ENCODE measurements around the gene CLDN9. TPM values are rescaled to one million over a fixed set of nuclear protein-coding genes. Genes with fewer than 3 reads are reported as not detected.
A peak's percentile ranks its signal among the peaks of the same experiment; 100 is the strongest.

Gene CLDN9, protein sequence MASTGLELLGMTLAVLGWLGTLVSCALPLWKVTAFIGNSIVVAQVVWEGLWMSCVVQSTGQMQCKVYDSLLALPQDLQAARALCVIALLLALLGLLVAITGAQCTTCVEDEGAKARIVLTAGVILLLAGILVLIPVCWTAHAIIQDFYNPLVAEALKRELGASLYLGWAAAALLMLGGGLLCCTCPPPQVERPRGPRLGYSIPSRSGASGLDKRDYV
- total RNA-seq (2021) (not detected in 2 replicates), Bru-seq, nascent RNA (not detected), BruChase-seq, experiment 1, labeled RNA remaining after a 2-hour chase (not detected), BruChase-seq, experiment 2, labeled RNA remaining after a 6-hour chase (not detected)
- long read RNA-seq: 0 reads

DNA sequence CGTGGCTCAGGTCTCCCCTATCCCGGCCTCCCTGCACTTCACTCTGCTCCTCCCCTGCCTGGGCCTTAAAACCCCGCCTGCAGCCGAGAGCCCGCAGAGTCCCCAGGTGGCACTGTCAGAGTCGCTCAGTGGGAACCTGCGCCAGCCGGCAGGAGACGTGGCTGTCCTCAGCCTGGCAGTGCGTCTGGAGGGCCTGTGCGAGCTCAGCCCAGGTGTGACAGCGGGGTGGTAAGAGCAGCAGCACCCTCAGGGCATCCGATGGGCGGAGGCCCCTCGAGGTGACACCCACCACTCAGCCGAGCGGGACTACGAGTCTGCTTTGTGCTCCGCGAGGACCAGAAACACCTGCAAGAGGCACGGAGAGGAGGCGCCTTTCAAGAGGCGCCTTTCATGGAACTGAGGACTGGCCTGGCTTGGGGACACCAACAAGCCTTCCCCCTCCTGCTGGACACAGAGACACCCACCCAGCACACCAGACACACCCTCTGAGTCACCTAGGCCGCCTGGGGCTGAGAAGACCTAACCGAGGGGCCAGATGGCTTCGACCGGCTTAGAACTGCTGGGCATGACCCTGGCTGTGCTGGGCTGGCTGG lies at the start of gene CLDN9:
TSS of gene CLDN9 (plus strand) at position 96 of the 593 bp plus-strand sequence. CDS start at position 536, 440 bp downstream.
- intact Hi-C loops (cut with micrococcal nuclease; ENCODE audit: unreplicated experiment): no loop called here
- Histone ChIP-seq H3K36me3 (ENCODE audit: insufficient read depth, low read length, poor library complexity, severe bottlenecking) (no peaks in the 10 kb centered on the region), H3K4me1 (ENCODE audit: insufficient read depth, low read length, poor library complexity, severe bottlenecking) (peaks cover 4% of the 10 kb centered on the region), H3K27me3 (replicated peaks; ENCODE audit: insufficient read depth, low read depth, low read length, poor library complexity) (peaks cover 56% of the 10 kb centered on the region), H3K27ac (ENCODE audit: low read depth, low read length, poor library complexity, severe bottlenecking) (no peak within 1 kb of the TSS), H3K9me3 (ENCODE audit: low read depth, low read length, poor library complexity, severe bottlenecking) (no peaks in the 10 kb centered on the region), H3K4me3 (ENCODE audit: low read depth, low read length, poor library complexity, severe bottlenecking) (no peak within 1 kb of the TSS)
- DNase-seq (ENCODE audit: low spot score): no peak
- no peak for TF ChIP-seq EZH2 (IDR thresholded peaks at IDR 0.05; ENCODE audit: borderline replicate concordance, low read depth, low read length, poor library complexity, severe bottlenecking)
- TF ChIP-seq, protein P1, sequence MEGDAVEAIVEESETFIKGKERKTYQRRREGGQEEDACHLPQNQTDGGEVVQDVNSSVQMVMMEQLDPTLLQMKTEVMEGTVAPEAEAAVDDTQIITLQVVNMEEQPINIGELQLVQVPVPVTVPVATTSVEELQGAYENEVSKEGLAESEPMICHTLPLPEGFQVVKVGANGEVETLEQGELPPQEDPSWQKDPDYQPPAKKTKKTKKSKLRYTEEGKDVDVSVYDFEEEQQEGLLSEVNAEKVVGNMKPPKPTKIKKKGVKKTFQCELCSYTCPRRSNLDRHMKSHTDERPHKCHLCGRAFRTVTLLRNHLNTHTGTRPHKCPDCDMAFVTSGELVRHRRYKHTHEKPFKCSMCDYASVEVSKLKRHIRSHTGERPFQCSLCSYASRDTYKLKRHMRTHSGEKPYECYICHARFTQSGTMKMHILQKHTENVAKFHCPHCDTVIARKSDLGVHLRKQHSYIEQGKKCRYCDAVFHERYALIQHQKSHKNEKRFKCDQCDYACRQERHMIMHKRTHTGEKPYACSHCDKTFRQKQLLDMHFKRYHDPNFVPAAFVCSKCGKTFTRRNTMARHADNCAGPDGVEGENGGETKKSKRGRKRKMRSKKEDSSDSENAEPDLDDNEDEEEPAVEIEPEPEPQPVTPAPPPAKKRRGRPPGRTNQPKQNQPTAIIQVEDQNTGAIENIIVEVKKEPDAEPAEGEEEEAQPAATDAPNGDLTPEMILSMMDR (conservative IDR thresholded peaks at IDR 0.05; ENCODE audit: low read depth, low read length): no peak
- ChIA-PET CTCF (no interaction called here), POLR2A (ENCODE audit: low non-redundant PET) (no interaction called here)
- no TSS peak for BruUV-seq (replicated peaks)

DNA sequence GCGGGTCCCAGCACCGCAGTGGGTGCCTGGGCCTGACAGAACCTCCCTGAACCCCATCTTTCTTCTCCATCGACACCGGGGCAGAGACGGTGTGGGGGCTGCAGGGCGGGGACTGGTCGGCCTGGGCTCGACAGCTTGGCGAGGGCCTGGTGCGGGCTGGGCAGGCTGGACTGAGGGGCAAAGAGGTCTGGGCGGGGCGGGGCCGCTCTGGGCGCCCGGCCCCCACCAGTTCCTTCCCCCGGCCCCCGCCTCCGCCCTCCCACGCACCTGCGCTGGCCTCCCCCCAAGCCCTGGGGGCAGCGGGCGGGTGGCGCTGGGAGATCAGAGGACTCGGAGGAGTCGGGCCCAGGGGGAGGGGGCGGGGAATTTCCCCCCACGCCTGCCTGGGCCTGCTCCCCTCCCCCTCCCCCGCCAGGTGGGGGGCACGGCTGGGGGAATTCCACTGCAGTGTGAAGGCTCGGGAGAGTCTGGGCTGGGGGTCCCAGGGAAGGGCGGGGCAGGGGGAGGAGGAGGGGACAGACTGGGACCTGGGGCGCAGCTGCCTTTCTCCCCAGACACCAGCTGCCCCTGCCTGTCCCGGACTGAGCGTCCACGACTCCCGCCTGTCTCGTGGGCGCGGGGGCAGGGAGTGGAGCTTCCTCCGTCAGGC lies 49.5 kb upstream of the CLDN9 start:
- no peak overlapping the region for H3K27ac ChIP-seq (ENCODE audit: low read depth, low read length, poor library complexity, severe bottlenecking)
- no TSS peak for BruUV-seq (replicated peaks)
- TF ChIP-seq, protein P1 (conservative IDR thresholded peaks at IDR 0.05; ENCODE audit: low read depth, low read length): no peak
- no peak for TF ChIP-seq EZH2 (IDR thresholded peaks at IDR 0.05; ENCODE audit: borderline replicate concordance, low read depth, low read length, poor library complexity, severe bottlenecking)
- intact Hi-C loops (cut with micrococcal nuclease; ENCODE audit: unreplicated experiment): loop anchor here (5.0 kb wide), 1 partner anchor 36 kb away; no protein-coding TSS in a partner anchor
- peaks cover 21% of the 10 kb centered on the region for H3K4me1 ChIP-seq (ENCODE audit: insufficient read depth, low read length, poor library complexity, severe bottlenecking)
- no peaks in the 10 kb centered on the region for H3K9me3 ChIP-seq (ENCODE audit: low read depth, low read length, poor library complexity, severe bottlenecking)
- CTCF ChIA-PET: interaction anchor here (0.7 to 1.6 kb wide), 2 partner anchors 17 to 36 kb away, joined by 3 to 7 read pairs; no protein-coding TSS in a partner anchor
- no peaks in the 10 kb centered on the region for H3K36me3 ChIP-seq (ENCODE audit: insufficient read depth, low read length, poor library complexity, severe bottlenecking)
- POLR2A ChIA-PET (ENCODE audit: low non-redundant PET): no interaction called here
- peak overlapping the region; percentile 52 for H3K4me3 ChIP-seq (ENCODE audit: low read depth, low read length, poor library complexity, severe bottlenecking)
- DNase-seq (ENCODE audit: low spot score): no peak
- H3K27me3 ChIP-seq (replicated peaks; ENCODE audit: insufficient read depth, low read depth, low read length, poor library complexity): no peaks in the 10 kb centered on the region

DNA sequence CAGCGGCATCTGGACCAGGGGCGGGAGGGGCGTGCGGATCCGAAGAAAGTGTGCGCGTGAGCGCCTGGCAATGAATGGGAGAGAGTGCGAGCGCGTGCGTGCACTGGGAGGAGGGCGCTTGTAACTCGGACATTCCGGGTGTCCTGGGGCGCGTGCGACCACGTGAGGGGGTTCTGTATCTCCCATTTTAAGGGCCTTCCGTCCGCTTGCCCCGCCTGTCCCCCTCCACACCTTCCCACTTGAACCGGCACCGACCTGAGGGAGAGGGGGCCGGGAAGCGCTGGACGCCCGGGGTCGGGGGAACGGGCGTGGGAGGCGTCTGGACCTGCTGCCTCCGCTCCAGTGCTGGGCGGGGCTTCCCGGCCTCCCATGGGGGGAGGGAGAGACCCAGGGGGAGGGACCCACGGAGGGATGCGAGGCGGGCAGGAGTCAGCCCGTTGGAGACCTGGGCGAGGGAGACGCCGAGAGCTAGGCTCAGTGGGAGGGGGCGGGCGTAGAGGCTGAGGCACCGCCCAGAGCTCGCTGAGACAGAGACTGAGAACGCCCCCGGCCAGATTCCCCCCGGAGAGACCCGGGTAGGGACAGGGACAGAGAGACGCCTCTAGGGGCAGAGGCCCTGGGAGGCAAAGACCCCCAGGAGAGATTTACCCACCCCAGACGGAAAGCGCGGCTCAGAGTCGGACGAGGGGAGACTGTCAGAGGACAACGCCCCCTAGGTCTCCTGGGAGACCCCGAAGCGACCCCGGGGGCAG lies 48.8 kb upstream of the CLDN9 start, which contains the start of gene KREMEN2:
TSS of gene KREMEN2 (plus strand) at position 553 of the 752 bp plus-strand sequence. CDS start 246 bp downstream, outside the sequence.
- Histone ChIP-seq H3K4me3 (ENCODE audit: low read depth, low read length, poor library complexity, severe bottlenecking) (peak within 1 kb of the TSS; percentile 52), H3K27me3 (replicated peaks; ENCODE audit: insufficient read depth, low read depth, low read length, poor library complexity) (no peaks in the 10 kb centered on the region), H3K36me3 (ENCODE audit: insufficient read depth, low read length, poor library complexity, severe bottlenecking) (no peaks in the 10 kb centered on the region), H3K27ac (ENCODE audit: low read depth, low read length, poor library complexity, severe bottlenecking) (no peak within 1 kb of the TSS), H3K9me3 (ENCODE audit: low read depth, low read length, poor library complexity, severe bottlenecking) (no peaks in the 10 kb centered on the region), H3K4me1 (ENCODE audit: insufficient read depth, low read length, poor library complexity, severe bottlenecking) (peaks cover 28% of the 10 kb centered on the region)
- ChIA-PET POLR2A (ENCODE audit: low non-redundant PET) (interaction anchor here (0.5 kb wide), 1 partner anchor 129 kb away, joined by 4 read pairs; no protein-coding TSS in a partner anchor), CTCF (interaction anchor here (0.7 to 1.6 kb wide), 2 partner anchors 18 to 37 kb away, joined by 3 to 7 read pairs; no protein-coding TSS in a partner anchor)
- TF ChIP-seq EZH2 (IDR thresholded peaks at IDR 0.05; ENCODE audit: borderline replicate concordance, low read depth, low read length, poor library complexity, severe bottlenecking): no peak
- TF ChIP-seq, protein P1 (conservative IDR thresholded peaks at IDR 0.05; ENCODE audit: low read depth, low read length): no peak
- intact Hi-C loops (cut with micrococcal nuclease; ENCODE audit: unreplicated experiment): loop anchor here (5.0 kb wide), 1 partner anchor 37 kb away; no protein-coding TSS in a partner anchor
- BruUV-seq (replicated peaks): no TSS peak
- peak; percentile 83 for DNase-seq (ENCODE audit: low spot score)

Measured in A673 (cell line).